Hematopoietic multipotent progenitor cell treated with erythropoietin and hydrocortisone succinate and interleukin-3 and kit ligand, for 6 days (in vitro differentiated cells): ENCODE measurements around the gene LLGL1.

Experiments
- DNase-seq: peaks from one replicate; pipeline ENCODE4 v3.0.0-alpha.2; 2015

LLGL1 gene

DNA sequence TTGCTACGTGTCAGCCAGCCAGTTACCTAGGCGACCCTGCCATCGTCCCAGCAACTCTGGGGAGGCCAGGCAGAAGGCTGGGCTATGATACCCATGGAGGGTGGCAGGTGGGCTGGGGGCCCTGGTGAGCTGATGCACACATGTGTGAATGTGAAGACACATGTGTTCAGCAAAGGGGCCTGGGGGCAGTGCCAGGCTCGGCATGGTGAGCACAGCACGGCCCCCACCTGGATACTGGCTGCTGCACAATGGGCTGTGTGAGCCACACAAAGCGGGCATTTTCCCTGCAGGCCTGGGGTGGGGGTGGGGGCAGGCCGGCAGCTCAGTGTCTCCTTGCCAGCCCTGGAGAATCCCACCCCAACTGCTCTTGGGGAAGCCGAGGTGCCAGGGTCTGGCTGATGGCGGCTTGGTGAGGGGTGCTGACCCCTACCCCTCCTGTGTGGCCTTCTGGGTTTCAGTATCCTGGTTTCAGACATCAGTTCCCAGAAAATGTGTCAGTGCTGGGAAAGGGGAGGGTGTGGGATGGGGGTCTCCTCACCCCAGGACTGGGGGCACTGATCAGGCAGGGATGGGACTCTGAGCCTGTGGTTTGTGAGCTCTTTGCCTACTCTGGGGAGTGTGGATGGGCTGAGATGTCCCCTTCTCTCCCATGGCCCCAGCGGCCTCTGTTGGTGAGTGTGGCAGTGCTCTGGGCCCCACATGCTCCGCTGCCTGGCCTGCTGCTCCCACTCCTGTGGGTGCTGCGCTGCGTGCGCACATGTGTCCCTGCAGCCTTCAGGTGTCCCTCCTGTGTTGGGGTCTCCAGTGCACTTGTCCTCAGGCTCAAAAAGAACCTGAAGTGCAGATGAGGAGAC lies 5.1 kb downstream of the LLGL1 start:
- DNase-seq = no peak

DNA sequence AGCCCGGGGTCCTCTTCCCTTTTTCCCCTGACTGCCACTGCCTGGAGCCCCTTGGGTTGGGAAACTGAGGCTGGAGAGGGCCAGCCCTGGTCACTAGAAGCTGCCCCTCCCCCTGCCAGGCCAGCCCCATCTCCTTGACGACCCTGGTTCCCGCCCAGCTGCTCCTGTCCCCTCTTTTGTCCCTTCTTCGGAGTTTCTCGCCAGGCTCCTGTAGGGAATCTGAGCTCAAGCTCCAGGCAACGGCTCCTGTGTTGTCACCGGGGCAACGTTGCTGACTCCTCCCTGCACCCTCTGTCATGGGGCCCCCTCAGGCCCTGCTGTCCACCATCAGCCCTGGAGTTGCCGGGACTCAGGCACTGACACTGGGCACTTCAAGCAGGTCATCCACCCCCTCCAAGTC lies 5.7 kb downstream of the LLGL1 start:
- DNase-seq = no peak

DNA sequence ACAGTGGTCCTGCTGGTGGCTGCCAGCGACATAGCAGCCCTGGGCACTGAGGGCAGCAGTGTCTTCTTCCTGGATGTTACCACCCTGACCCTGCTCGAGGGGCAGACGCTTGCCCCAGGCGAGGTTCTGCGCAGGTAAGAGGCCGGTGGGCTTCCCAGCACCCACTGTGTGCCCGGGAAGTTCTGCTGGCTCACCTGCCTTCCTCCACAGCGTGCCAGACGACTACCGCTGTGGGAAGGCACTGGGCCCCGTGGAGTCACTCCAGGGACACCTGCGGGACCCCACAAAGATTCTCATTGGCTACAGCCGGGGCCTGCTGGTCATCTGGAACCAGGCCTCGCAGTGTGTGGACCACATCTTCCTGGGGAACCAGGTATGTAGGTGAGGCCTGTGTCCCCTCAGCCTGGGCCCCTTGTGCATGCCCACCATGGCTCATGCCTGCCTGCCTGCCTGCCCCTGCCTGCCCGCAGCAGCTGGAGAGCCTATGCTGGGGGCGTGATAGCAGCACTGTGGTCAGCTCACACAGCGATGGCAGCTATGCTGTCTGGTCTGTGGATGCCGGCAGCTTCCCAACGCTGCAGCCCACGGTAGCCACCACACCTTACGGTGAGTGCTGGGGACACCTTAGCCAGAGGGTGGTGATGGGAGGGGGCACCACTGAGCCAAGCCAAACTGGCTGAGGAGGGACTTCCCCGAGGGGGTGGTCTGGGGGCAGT lies 8.5 kb downstream of the LLGL1 start:
- DNase-seq = no peak

DNA sequence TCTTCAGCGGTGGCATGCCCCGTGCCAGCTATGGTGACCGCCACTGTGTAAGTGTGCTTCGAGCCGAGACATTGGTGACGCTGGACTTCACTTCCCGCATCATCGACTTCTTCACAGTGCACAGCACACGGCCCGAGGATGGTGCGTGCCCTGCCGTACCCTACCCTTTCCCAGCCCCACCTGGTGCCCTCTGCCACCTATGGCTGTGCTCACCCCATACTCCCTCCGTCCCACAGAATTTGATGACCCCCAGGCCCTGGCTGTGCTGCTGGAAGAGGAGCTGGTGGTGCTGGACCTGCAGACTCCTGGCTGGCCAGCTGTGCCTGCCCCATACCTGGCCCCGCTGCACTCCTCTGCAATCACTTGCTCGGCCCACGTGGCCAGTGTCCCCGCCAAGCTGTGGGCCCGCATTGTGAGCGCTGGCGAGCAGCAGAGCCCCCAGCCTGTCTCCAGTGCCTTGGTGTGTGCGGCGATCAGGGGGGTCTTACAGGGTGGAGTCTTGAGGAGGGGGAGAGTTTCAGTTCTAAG lies 9.5 kb downstream of the LLGL1 start:
- DNase-seq = no peak

DNA sequence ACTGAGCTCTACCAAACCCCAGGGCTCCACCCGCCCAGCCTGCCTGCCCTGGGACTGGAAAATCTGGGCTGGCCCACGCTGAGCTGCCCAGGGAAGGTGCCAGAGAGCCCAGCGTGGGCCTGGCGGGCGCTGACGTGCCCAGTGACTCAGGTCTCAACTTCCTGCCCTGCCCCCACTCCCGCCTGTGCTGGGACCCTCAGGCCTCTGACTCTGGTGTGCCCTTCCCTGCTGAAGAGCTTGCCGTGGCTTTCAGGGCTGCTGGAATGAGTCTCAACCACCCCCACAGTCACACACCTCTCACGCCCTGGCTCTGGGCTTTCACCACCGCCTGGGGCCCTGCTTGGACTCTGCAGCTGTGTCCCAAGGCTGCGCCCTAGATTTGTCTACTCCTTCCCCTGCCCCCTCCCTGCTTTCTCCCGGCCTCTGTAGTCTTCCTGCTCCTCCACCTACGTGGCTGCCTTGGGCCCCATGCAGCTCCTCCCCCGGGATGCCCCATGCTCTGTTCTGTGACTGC lies 10.4 kb downstream of the LLGL1 start:
- no peak for DNase-seq

DNA sequence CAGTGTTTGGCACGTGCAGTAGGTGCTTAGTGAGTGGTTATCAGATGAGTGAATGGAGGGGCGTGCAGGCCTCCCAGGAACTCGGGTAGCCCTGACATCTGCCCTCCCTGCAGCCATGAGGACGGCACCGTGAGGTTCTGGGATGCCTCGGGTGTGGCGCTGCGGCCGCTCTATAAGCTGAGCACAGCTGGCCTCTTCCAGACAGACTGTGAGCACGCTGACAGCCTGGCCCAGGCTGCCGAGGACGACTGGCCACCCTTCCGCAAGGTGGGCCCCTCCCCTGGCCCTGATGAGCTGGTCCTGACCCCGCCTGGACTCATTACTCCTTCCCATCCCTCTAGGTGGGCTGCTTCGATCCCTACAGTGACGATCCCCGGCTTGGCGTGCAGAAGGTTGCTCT lies 11.1 kb downstream of the LLGL1 start:
- no peak for DNase-seq

DNA sequence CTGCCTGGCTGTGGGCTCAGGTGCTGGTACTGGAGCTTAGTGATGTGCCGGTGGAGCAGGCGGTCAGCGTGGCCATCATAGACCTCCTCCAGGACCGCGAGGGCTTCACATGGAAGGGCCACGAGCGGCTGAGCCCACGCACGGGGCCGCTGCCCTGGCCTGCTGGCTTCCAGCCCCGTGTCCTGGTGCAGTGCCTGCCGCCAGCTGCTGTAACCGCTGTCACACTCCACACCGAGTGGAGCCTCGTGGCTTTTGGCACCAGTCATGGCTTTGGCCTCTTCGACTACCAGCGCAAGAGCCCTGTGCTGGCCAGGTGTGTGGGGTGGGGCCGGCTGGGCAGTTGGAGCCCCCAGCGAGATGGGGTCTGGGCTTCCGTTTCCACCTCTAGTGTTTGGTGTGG lies 12.0 kb downstream of the LLGL1 start:
- DNase-seq = no peak

DNA sequence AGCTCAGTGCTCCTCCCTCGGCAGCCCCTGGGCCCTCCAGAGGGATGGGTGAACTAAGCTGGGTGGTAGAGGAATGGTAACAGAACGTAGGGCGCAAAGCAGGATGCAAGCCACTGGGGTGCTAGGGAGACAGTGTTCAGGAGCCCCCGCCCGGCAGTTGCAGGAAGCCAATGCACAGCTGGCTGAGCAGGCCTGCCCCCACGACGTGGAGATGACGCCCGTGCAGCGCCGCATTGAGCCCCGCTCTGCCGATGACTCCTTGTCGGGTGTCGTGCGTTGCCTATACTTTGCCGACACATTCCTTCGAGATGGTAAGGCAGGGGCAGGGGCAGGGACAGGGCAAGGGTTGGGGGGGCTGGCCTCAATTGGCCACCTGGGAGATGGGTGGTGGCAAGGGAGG lies 12.9 kb downstream of the LLGL1 start:
- DNase-seq = no peak

DNA sequence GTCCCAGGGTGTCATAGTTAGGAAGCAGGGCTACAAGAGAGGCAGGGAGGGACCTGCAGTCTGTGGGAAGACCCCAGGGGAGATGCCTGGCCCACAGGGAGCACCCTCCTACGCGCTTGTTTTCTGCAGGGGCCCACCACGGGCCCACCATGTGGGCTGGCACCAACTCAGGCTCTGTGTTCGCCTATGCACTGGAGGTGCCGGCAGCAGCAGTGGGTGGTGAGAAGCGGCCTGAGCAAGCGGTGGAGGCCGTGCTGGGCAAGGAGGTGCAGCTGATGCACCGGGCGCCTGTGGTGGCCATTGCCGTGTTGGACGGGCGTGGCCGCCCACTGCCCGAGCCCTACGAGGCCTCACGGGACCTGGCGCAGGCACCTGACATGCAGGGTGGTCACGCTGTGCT lies 15.0 kb downstream of the LLGL1 start:
- no peak for DNase-seq

DNA sequence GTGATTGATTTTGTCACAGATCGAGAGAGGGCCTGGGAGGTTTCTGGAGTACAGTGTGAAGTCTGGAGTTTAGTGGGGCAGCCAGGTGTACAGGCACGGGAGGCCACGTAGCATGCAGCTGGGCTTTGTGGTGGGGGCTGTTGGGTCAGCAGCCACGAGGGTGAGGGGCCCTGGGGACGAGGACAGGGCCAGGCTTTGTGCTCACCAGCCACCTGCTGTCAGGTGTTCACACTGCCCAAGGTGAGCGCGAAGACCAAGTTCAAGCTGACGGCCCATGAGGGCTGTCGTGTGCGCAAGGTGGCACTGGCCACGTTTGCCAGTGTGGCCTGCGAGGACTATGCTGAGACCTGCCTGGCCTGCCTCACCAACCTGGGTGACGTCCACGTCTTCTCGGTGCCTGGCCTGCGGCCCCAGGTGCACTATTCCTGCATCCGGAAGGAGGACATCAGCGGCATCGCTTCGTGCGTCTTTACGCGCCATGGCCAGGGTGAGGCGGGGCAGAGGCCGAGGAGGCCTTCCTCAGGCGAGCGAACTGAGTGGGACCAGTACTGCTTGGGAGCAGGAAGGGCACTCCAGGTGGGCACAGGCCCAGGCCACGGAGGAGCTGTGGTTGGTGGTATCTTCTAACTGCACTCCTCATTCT lies 15.9 kb downstream of the LLGL1 start:
- DNase-seq = no peak

DNA sequence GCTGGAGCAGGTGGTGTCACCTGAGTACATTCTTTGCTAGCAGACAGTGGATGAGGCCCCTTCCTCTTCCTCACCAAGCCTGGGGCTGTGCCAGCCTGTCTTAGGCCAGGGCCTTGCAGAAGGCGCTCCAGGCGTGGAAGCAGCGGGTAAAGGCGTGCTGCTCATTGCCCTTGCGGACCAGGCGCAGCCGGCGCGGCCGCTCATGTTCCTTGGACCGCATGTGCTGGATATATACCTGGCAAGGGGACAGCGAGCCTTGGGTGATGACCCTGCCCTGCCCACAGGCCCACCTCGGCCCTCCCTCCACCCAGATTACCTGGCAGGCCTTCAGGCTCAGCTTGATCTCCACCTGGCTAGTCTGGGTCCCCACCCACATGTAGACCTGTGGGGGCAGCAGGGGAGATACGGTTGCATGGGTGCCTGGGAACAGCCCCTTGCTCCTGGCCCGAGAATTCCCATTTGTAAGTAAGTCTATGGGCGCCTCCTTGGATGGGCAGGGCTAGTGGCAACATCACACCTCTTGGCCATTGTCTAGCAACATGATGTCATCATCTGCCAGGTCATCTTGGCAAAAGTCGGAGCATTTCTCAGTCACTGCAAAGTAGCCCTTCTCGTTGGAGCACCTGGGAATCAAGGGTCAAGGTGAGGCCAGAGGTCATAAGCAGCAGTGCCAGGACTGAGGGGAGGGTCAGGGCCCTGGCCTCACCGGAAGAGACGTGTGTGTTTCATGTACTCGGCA lies 19.8 kb downstream of the LLGL1 start:
- no peak for DNase-seq

DNA sequence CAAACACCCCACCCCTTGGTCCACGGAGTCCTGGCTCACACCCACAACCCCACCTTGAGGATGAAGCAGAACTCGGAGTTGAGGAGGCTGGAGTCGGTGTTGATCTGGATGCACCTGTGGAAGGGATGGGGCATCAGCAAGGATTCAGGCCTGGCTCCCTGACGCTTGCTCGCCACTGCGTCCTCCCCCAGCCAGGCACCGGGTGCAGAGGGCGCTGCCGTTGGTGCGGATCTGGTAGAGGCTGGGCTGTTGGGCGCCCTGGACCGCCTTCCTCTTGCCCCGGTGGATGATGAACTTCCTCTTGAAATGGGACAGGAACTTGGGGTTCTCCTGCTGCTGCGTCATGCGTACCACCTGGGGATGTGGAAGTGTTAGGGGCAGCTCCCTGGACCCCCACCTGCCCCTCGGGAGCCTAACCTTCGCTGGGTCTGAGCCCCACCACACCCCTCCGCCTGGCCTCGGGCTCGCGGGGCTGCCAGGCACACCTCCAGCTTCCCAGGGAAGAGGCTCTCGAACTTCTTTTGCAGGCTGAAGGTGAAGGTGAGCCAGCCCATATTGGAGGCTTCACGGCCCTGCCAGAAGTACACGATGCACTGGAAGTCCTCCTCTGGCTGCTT lies 20.8 kb downstream of the LLGL1 start:
- DNase-seq = no peak

DNA sequence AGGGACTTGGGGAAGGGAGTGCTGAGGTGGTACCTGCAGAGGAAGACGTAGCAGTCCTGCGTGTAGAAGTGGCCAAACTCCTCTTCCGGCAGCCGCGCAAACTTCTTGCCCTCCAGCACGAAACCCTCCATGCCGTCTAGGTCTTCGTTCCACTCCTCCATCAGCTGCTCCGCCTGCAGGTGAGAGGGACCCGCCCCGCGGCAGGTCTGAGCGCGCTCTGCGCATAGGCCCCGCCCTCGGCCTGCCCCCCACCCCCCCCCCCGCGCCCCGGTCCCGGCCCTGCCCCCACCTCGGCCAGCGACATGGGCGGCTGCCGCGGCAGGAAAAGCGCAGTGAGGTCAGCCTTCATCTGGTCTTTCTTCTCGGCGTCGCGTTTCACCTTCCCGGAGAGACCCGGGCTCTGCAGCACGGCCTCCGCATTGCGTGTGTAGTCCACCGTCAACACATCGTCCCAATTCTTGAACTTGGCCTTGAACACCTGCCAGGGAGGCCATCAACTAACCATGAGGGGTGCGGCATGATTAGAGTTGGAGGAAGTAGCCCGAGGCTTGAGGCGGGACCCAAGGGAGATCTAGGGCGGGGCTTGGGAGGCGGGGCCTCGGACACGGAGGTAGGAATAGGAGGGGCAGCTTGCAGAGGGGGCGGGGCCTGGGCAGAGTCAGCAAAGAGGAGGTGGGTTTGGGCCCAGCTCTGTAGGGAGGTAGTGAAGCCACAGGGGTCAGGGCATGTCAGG lies 21.6 kb downstream of the LLGL1 start:
- DNase-seq = peak; percentile 76

DNA sequence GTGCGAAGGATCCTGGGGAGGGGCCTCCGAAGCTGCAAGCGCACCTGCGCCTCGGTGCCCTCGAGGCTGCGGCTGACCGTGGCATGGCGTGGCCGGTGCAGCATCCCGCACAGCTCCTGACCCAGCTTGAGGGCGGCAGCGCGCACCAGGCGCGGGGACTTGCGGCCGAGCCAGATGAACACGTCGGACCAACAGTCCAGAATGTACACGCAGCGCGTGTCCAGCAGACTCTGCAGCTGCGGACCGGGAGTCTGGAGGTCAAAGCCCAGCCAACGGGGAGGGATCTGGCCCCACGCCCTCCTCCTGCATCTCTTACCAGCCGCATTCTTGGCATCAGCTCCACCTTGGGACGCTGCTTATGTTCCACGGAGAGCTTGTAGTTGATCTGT lies 22.2 kb downstream of the LLGL1 start:
- DNase-seq = no peak

DNA sequence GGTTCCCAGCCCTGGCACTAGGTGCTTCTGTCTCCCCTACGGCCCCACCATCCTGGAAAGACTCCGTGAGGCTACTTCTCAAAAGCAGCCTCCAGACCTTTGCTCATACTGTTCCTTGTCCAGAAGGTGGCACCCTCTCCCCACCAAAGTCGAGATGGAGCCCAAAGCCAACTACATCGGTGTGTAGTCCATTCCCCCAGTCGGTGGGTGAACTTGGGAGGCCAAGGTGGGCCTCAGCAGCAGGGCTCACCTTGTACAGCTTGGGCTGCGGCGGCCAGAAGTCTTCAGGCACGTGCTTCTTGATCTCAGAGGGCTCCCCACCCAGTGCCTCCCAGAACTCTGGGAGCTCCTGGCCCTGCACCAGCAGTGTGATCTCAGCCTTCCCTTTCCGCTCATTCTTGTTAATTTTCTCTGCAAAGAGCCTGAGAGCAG lies 22.9 kb downstream of the LLGL1 start:
- DNase-seq = peak; percentile 88

DNA sequence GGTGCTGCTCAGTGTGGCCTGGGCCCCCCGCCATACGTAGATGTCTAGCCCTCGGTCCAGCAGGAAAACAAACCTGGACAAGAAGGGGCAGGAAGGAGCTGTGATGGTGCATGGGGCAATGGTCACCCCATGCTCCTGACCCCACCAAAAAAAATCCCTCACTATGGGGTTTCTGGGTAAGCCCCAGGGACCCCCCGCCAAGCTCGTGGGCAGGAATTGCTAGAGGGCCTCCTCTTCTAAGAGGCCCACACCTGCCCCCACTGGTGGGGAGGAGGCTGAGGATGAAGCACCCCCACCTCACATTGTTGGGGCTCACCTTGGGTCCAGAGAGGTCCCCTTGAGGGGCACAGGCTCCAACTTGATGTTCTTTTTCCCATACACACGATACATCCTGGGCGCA lies 23.4 kb downstream of the LLGL1 start:
- no peak for DNase-seq

DNA sequence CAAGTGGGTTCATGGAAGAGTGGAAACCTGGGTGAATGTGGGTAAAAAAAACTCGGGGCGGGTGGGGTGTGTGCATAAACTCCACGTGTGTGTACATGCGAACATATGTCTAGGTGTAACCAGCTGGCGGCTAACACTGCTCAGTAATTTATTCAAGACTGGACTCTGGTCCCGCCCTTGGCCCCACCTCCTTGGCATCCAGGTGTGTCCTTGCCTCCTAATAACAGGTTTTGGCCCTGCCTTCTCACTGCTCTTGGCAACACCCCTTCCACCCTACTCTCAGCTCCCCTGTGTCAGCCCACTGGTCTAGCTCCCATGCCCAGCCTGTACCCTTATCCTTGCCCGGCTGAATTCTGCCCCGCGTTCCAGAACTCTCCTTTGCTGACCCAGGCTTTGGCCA lies 24.8 kb downstream of the LLGL1 start:
- DNase-seq = no peak

DNA sequence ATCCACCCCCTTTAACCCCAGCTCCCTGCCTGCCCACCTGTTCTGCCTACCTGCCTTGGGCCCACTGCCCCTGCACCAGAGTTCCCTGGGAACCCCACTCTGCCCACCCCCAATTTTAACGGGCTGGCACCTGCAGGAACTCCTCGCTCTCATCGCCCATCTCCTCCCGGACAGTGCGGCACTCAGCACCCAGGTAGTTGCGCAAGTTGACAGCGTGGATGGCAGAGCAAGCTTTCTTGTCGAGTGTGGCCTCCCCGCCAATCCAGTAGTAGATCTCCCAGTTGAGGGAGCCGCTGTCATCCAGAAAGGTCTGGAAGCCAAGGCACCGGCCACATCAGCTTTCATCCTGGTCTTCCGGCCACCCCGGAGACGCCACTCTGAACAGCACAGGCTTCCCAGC lies 25.3 kb downstream of the LLGL1 start:
- DNase-seq = no peak

DNA sequence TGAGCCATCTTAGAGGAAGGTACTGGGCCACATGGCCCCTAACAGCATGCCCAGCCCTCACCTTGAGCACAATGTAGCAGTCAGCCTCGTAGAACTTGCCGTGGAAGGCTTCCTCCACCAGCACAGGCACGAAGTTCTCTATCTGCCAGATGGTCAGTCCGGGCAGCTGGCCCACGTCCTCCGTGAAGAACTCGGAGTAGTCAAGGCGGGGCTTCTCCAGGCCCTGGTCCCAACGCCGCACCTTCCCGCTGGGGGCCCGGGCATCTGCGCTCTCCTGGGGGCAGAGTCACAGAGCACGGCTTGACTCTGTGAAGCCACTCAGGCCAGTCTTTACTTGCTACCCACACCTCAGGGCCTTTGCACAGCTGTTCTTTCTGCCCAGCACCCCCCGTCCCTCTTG lies 25.8 kb downstream of the LLGL1 start:
- DNase-seq = no peak

DNA sequence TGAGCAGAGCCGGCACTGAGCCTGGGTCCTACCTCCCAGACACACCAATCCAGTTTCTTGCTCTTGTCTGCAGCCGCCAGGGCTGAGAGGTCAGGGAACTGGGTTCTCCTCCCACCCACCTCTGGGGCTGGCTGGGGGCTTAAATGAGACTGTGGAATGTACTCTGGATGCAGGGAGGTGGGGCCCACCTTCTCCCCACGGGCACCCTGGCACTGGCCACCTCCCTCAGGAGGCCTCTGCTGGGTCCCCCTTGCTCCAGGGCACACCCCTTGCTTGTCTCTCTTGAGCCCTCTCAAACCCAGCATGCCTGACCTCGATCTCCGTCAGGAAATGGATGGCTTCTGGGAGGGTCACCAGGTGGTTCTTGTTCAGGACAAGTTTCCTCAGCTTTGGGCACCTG lies 26.7 kb downstream of the LLGL1 start:
- DNase-seq = no peak

DNA sequence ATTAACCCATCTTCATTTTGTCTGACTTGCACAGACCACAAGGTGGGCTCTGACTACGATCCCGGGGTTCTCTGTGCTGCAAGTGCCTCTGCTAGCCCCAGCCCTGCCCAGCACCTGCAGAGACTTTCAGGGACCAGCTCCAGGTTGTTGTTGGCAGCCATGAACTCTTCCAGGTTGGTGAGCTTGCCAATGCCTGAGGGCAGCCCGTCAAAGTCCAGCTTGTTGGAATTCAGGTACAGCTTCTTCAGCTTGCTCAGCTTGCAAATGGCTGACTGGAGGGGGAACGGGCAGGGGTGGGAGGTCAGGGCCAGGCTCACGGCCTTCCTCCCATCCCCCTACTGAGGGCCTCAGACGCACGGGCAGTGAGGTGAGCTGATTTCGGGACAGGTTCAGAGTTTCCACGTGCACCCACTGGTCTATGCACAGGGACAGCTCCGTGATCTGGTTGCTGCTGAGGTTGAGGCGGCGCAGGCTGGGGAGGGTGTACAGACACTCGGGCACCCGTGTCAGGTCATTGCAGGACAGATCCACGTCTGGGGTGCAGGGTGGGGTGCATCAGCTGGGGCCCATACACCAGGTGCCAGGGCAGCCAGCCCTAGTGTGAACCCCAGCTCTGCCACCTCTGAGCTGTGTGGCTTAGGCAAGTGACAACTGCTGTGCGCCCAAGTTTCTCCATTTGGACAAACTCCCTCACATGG lies 27.9 kb downstream of the LLGL1 start:
- no peak for DNase-seq
